Neuronal stem cell (in vitro differentiated cells): ENCODE results near the gene RIPOR1.

ENCODE experiments used
- DNase-seq: peaks from one replicate; pipeline ENCODE4 v3.0.0-alpha.2; 2013; ENCODE audit warnings: low spot score
- H2AFZ ChIP-seq: one replicate; pipeline ENCODE4 v1.6.1; 2013; ENCODE audit warnings: mild to moderate bottlenecking, low read length, inconsistent platforms
- H2AK5ac ChIP-seq: 2 replicates; pipeline ENCODE4 v1.6.1; 2013; ENCODE audit warnings: low read depth, mild to moderate bottlenecking, inconsistent platforms, low read length, moderate library complexity, mixed read lengths
- H2BK120ac ChIP-seq: 2 replicates; pipeline ENCODE4 v1.6.1; 2013; ENCODE audit warnings: low read depth, mild to moderate bottlenecking, inconsistent platforms, low read length, moderate library complexity, mixed read lengths
- H2BK12ac ChIP-seq: one replicate; pipeline ENCODE4 v1.6.1; 2013; ENCODE audit warnings: low read length, inconsistent platforms
- H2BK15ac ChIP-seq: 2 replicates; pipeline ENCODE4 v1.6.1; 2013; ENCODE audit warnings: mild to moderate bottlenecking, low read length, inconsistent platforms, mixed read lengths
- H2BK5ac ChIP-seq: one replicate; pipeline ENCODE4 v1.6.1; 2013; ENCODE audit warnings: inconsistent platforms, mild to moderate bottlenecking, low read length, moderate library complexity
- H3K14ac ChIP-seq: one replicate; pipeline ENCODE4 v1.6.1; 2013; ENCODE audit warnings: low read length, inconsistent platforms
- H3K18ac ChIP-seq: 2 replicates; pipeline ENCODE4 v1.6.1; 2013; ENCODE audit warnings: low read length, inconsistent platforms
- H3K23ac ChIP-seq: 2 replicates; pipeline ENCODE4 v1.6.1; 2013; ENCODE audit warnings: low read depth, mild to moderate bottlenecking, mixed read lengths, low read length, inconsistent platforms; ENCODE audit not compliant: poor library complexity
- H3K27ac ChIP-seq: replicated peaks from 3 replicates; pipeline ENCODE4 v1.5.1; 2013; ENCODE audit warnings: low read length, inconsistent platforms
- H3K27me3 ChIP-seq, 3 experiments: 2 replicates each; pipeline ENCODE4 v1.6.1; 2013; ENCODE audit warnings: low read length in 3 of 3, mild to moderate bottlenecking in 2 of 3, inconsistent platforms in 1 of 3, low read depth in 1 of 3, mixed read lengths in 1 of 3, moderate library complexity in 1 of 3; ENCODE audit not compliant: control insufficient read depth in 3 of 3, insufficient read depth in 3 of 3
- H3K36me3 ChIP-seq, 2 donors: replicated peaks in 1 of 2; 2 replicates each; pipeline ENCODE4 v1.6.1; 2013; ENCODE audit warnings: low read length in 2 of 2; ENCODE audit not compliant: control insufficient read depth in 2 of 2, insufficient read depth in 2 of 2
- H3K4ac ChIP-seq: 2 replicates; pipeline ENCODE4 v1.6.1; 2013; ENCODE audit warnings: inconsistent platforms, mild to moderate bottlenecking, low read length, moderate library complexity
- H3K4me1 ChIP-seq, 2 donors: 1 replicate in 1 of 2; 2 replicates in 1 of 2; pipeline ENCODE4 v1.6.1; 2013; ENCODE audit warnings: low read length in 2 of 2, low read depth in 1 of 2; ENCODE audit not compliant: control insufficient read depth in 2 of 2, insufficient read depth in 1 of 2
- H3K4me2 ChIP-seq: one replicate; pipeline ENCODE4 v1.6.1; 2013; ENCODE audit warnings: mild to moderate bottlenecking, low read length, inconsistent platforms; ENCODE audit not compliant: insufficient read depth, poor library complexity, severe bottlenecking
- H3K4me3 ChIP-seq, 2 donors: 2 replicates each; pipeline ENCODE4 v1.5.1; 2013; ENCODE audit warnings: low read length in 2 of 2, mild to moderate bottlenecking in 2 of 2, inconsistent platforms in 1 of 2, moderate library complexity in 1 of 2
- H3K79me1 ChIP-seq: one replicate; pipeline ENCODE4 v1.6.1; 2013; ENCODE audit warnings: low read depth, mild to moderate bottlenecking, inconsistent platforms, low read length, moderate library complexity
- H3K9ac ChIP-seq: one replicate; pipeline ENCODE4 v1.6.1; 2013; ENCODE audit warnings: mild to moderate bottlenecking, low read depth, low read length, inconsistent platforms; ENCODE audit not compliant: poor library complexity
- H3K9me3 ChIP-seq, 2 donors: replicated peaks in 1 of 2; 2 replicates each; pipeline versions ENCODE3 to v1.6.1; 2013; ENCODE audit warnings: low read length in 2 of 2, mild to moderate bottlenecking in 2 of 2, inconsistent platforms in 1 of 2, low read depth in 1 of 2, mixed read lengths in 1 of 2, moderate library complexity in 1 of 2; ENCODE audit not compliant: control insufficient read depth in 2 of 2, insufficient read depth in 1 of 2
- H4K8ac ChIP-seq: one replicate; pipeline ENCODE4 v1.6.1; 2013; ENCODE audit warnings: low read depth, mild to moderate bottlenecking, inconsistent platforms, low read length, moderate library complexity
- H4K91ac ChIP-seq: one replicate; pipeline ENCODE4 v1.6.1; 2013; ENCODE audit warnings: low read length, low read depth, mild to moderate bottlenecking, inconsistent platforms; ENCODE audit not compliant: poor library complexity
- WGBS, 2 donors: extraction: QIAGEN DNeasy Blood & Tissue Kit; methylation state at CpG; one replicate each; pipeline ENCODE4 v1.1.7; 2013; ENCODE audit warnings: missing lambda C conversion rate in 2 of 2, mixed read lengths in 1 of 2; ENCODE audit not compliant: insufficient read length in 2 of 2, insufficient replicate concordance in 1 of 2; ENCODE audit errors: extremely low coverage in 2 of 2; 5-methylcytosine and 5-hydroxymethylcytosine counted together

RIPOR1 gene

GRCh38 chr16:67544329-67544841 is 15.8 kb downstream of the RIPOR1 start:
- H2BK120ac ChIP-seq: no peak overlapping the region
- no peak for DNase-seq
- peak overlapping the region; percentile 36 for H2BK5ac ChIP-seq
- H2AFZ ChIP-seq: no peak overlapping the region
- no peaks in the 10 kb centered on the region for H3K79me1 ChIP-seq
- H3K23ac ChIP-seq: peak overlapping the region; percentile 34
- H3K4me2 ChIP-seq: no peak overlapping the region
- H3K36me3 ChIP-seq: peaks cover 55 to 94% of the 10 kb centered on the region in 2 donors
- no peaks in the 10 kb centered on the region for H3K9me3 ChIP-seq
- H3K4ac ChIP-seq: no peak overlapping the region
- H3K4me3 ChIP-seq: no peak overlapping the region
- no peak overlapping the region for H4K8ac ChIP-seq
- H3K9ac ChIP-seq: no peak overlapping the region
- H3K18ac ChIP-seq: no peak overlapping the region
- no peak overlapping the region for H2BK12ac ChIP-seq
- peaks cover 0 to 10% (median 0%) of the 10 kb centered on the region in 3 experiments for H3K27me3 ChIP-seq
- no CpG with 5 or more reads among the region's 13 CpGs for WGBS, 2 donors
- no peak overlapping the region for H2BK15ac ChIP-seq
- no peaks in the 10 kb centered on the region for H3K4me1 ChIP-seq
- no peak overlapping the region for H2AK5ac ChIP-seq
- no peak overlapping the region for H3K27ac ChIP-seq
- H4K91ac ChIP-seq: no peak overlapping the region
- H3K14ac ChIP-seq: no peak overlapping the region

GRCh38 chr16:67544844-67545664 is 16.4 kb downstream of the RIPOR1 start:
- no peak for DNase-seq
- H3K23ac ChIP-seq: peak overlapping the region; percentile 34
- H4K8ac ChIP-seq: no peak overlapping the region
- no peak overlapping the region for H2BK120ac ChIP-seq
- H4K91ac ChIP-seq: no peak overlapping the region
- no peak overlapping the region for H3K4me3 ChIP-seq
- no peak overlapping the region for H3K27ac ChIP-seq
- no peaks in the 10 kb centered on the region for H3K79me1 ChIP-seq
- no CpG with 5 or more reads among the region's 15 CpGs for WGBS, 2 donors
- no peaks in the 10 kb centered on the region for H3K4me1 ChIP-seq
- H3K36me3 ChIP-seq: peaks cover 50 to 87% of the 10 kb centered on the region in 2 donors
- H2BK15ac ChIP-seq: no peak overlapping the region
- H3K9ac ChIP-seq: no peak overlapping the region
- H3K18ac ChIP-seq: no peak overlapping the region
- H2AK5ac ChIP-seq: no peak overlapping the region
- H3K9me3 ChIP-seq: no peaks in the 10 kb centered on the region
- H2BK12ac ChIP-seq: no peak overlapping the region
- H3K14ac ChIP-seq: no peak overlapping the region
- no peak overlapping the region for H3K4me2 ChIP-seq
- H2BK5ac ChIP-seq: peak overlapping the region; percentile 36
- H3K27me3 ChIP-seq: peaks cover 0 to 3% (median 0%) of the 10 kb centered on the region in 3 experiments
- H3K4ac ChIP-seq: no peak overlapping the region
- no peak overlapping the region for H2AFZ ChIP-seq

- Histone ChIP-seq H3K4me1 (no peaks in the 10 kb centered on the region), H2BK5ac (no peak overlapping the region), H3K36me3 (peaks cover 46 to 81% of the 10 kb centered on the region in 2 donors), H2BK15ac (no peak overlapping the region), H3K4ac (no peak overlapping the region), H3K23ac (peak overlapping the region; percentile 3), H3K9me3 (no peaks in the 10 kb centered on the region), H4K91ac (no peak overlapping the region), H3K27me3 (peaks cover 0 to 2% (median 0%) of the 10 kb centered on the region in 3 experiments), H3K18ac (no peak overlapping the region), H2BK12ac (no peak overlapping the region), H3K79me1 (no peaks in the 10 kb centered on the region), H3K4me2 (no peak overlapping the region), H3K14ac (no peak overlapping the region), H2AFZ (no peak overlapping the region), H3K4me3 (no peak overlapping the region), H4K8ac (no peak overlapping the region), H3K9ac (no peak overlapping the region), H2BK120ac (no peak overlapping the region), H2AK5ac (no peak overlapping the region), H3K27ac (no peak overlapping the region)
- DNase-seq: no peak
- no CpG with 5 or more reads among the region's 14 CpGs for WGBS, 2 donors
These were observed 17.0 kb downstream of the RIPOR1 start for GRCh38 chr16:67545665-67546024.

GRCh38 chr16:67546091-67546501 is 17.5 kb downstream of the RIPOR1 start:
- H3K9ac ChIP-seq: no peak overlapping the region
- H2BK120ac ChIP-seq: no peak overlapping the region
- no peak overlapping the region for H3K4ac ChIP-seq
- H4K8ac ChIP-seq: no peak overlapping the region
- H3K9me3 ChIP-seq: no peaks in the 10 kb centered on the region
- H2BK12ac ChIP-seq: no peak overlapping the region
- no peak for DNase-seq
- WGBS, 2 donors: no CpG with 5 or more reads among the region's 7 CpGs
- H2BK15ac ChIP-seq: no peak overlapping the region
- no peak overlapping the region for H3K4me3 ChIP-seq
- H4K91ac ChIP-seq: no peak overlapping the region
- H3K14ac ChIP-seq: no peak overlapping the region
- H2AFZ ChIP-seq: no peak overlapping the region
- H3K18ac ChIP-seq: no peak overlapping the region
- H3K23ac ChIP-seq: no peak overlapping the region
- no peaks in the 10 kb centered on the region for H3K79me1 ChIP-seq
- H3K27me3 ChIP-seq: peaks cover 0 to 2% (median 0%) of the 10 kb centered on the region in 3 experiments
- no peak overlapping the region for H2BK5ac ChIP-seq
- H3K4me2 ChIP-seq: no peak overlapping the region
- H3K27ac ChIP-seq: no peak overlapping the region
- no peaks in the 10 kb centered on the region for H3K4me1 ChIP-seq
- H2AK5ac ChIP-seq: no peak overlapping the region
- peaks cover 43 to 79% of the 10 kb centered on the region in 2 donors for H3K36me3 ChIP-seq
